ENCODE data around the gene ZNF488.

DNA sequence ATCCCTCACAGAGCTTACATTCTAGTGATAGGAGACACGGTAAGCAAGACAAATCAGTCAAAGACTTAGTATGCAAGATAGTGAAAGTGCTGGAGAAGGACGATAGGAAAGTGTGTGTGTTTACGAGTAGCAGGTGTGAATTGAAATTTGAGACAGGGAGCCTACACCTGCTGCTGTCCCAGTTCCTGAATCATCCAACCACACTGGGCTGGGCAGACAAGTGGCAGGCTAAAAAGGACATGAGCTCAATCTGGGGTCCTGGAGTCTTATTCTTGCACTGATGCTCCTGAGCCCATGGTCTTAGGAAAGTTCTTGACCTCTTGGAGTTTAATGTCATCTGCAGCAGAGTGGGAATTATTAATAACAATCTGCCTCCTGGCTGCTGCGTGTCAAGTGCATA is 19.7 kb downstream of the ZNF488 start:
- TF ChIP-seq, protein P1, sequence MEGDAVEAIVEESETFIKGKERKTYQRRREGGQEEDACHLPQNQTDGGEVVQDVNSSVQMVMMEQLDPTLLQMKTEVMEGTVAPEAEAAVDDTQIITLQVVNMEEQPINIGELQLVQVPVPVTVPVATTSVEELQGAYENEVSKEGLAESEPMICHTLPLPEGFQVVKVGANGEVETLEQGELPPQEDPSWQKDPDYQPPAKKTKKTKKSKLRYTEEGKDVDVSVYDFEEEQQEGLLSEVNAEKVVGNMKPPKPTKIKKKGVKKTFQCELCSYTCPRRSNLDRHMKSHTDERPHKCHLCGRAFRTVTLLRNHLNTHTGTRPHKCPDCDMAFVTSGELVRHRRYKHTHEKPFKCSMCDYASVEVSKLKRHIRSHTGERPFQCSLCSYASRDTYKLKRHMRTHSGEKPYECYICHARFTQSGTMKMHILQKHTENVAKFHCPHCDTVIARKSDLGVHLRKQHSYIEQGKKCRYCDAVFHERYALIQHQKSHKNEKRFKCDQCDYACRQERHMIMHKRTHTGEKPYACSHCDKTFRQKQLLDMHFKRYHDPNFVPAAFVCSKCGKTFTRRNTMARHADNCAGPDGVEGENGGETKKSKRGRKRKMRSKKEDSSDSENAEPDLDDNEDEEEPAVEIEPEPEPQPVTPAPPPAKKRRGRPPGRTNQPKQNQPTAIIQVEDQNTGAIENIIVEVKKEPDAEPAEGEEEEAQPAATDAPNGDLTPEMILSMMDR (IDR thresholded peaks at IDR 0.05), result no peak
- no peak for TF ChIP-seq POLR2A (IDR thresholded peaks at IDR 0.05)

Data from Peyer's patch (tissue), 4 donors.